Activated CD4-positive, alpha-beta T cell treated with anti-CD3 and anti-CD28 coated beads for 36 hours (primary cell): Measurements from ENCODE around the gene GRIN3B. TPM values are rescaled to one million over a fixed set of nuclear protein-coding genes. Genes with fewer than 3 reads are reported as not detected.

Experiments
- ATAC-seq: fragments of 200-7000 bp; cut with Tn5 transposase; one replicate; pipeline ENCODE4 v1.10.0; 2021; ENCODE audit warnings: mild to moderate bottlenecking, moderate library complexity
- CTCF ChIA-PET: fragments of 350-600 bp; sonication (Branson Sonifier 250); formaldehyde crosslinking; loops from one replicate; lab custom pipeline; 2021; ENCODE audit warnings: antibody characterized with exemption; lab: Charles Lee
- POLR2A ChIA-PET: fragments of 350-600 bp; sonication (Branson Sonifier 250); formaldehyde crosslinking; loops from one replicate; lab custom pipeline; 2021; ENCODE audit warnings: antibody characterized with exemption, inconsistent platforms; lab: Charles Lee
- DNase-seq: peaks from one replicate; pipeline ENCODE4 v3.0.0-alpha.2; 2020
- H3K27ac Mint-ChIP-seq: one replicate; pipeline ENCODE4 v1.8.0; 2021; ENCODE audit warnings: mixed read lengths
- H3K27me3 Mint-ChIP-seq: one replicate; pipeline ENCODE4 v1.8.0; 2021; ENCODE audit warnings: mixed read lengths
- H3K36me3 Mint-ChIP-seq: one replicate; pipeline ENCODE4 v1.8.0; 2021; ENCODE audit warnings: low read depth, mixed read lengths
- H3K4me1 Mint-ChIP-seq: one replicate; pipeline ENCODE4 v1.8.0; 2021; ENCODE audit warnings: mixed read lengths
- H3K4me3 Mint-ChIP-seq: one replicate; pipeline ENCODE4 v1.8.0; 2021; ENCODE audit warnings: mild to moderate bottlenecking, moderate library complexity, mixed read lengths
- H3K9me3 Mint-ChIP-seq: one replicate; pipeline ENCODE4 v1.8.0; 2021; ENCODE audit warnings: low read depth, mixed read lengths
- intact Hi-C, 2 experiments: fragments of 100-400 bp; cut with DNase I in 1 of 2; cut with micrococcal nuclease in 1 of 2; formaldehyde crosslinking; loops; one replicate each; pipeline versions ENCODE4 v1.14.2 to v1.15.1; 2022 to 2024; cut with DNase I, micrococcal nuclease
- total RNA-seq, 2 experiments: library from RNA; stranded (reverse); gene quantifications; one replicate each; pipeline ENCODE4 v1.2.3, GENCODE V29; 2021

Gene GRIN3B
- total RNA-seq, 2 experiments from 2014 or later = 0.09 TPM; not detected in 1

DNA sequence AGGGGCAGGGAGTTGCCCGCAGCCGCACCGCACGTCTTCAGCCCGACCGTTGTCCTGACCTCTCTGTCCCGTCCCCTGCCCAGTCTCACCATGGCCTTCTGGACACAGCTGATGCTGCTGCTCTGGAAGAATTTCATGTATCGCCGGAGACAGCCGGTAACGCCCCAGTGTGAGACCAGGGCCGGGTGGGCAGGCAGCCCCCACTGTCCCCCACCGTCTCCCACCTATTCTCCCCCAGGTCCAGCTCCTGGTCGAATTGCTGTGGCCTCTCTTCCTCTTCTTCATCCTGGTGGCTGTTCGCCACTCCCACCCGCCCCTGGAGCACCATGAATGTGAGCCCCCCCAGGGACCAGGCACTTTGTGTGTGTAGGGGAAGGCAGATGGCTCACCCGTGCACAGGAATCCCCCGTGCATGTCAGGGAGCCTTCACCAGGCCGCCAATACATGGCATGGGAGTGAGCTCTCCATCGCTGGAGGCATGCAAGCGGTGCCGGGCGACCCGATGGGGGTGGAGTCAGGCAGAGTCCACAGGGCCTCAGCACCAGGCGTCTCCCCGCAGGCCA is 41.1 kb downstream of the GRIN3B start:
- Mint-ChIP-seq H3K36me3 (peaks cover 16% of the 10 kb centered on the region), H3K27ac (no peak overlapping the region), H3K4me3 (peak overlapping the region; percentile 86), H3K27me3 (no peaks in the 10 kb centered on the region), H3K4me1 (peaks cover 34% of the 10 kb centered on the region), H3K9me3 (no peaks in the 10 kb centered on the region)
- POLR2A ChIA-PET = interaction anchor here (0.6 to 0.9 kb wide), 2 partner anchors 13 to 18 kb away, joined by 3 to 4 read pairs; no protein-coding TSS in a partner anchor
- CTCF ChIA-PET = interaction anchor here (0.5 to 1.0 kb wide), 4 partner anchors 15 to 246 kb away, joined by 3 to 6 read pairs (median 4); partner anchors contain the start of gene CNN2
- ATAC-seq = no peak
- intact Hi-C loops = loop anchor here (2.0 kb wide), 2 partner anchors 21 to 199 kb away; partner anchors contain the start of genes ATP5F1D (in 1 of the 2), RNU6-2 (in 1 of the 2) and TMEM259 (in 1 of the 2)
- no peak for DNase-seq

DNA sequence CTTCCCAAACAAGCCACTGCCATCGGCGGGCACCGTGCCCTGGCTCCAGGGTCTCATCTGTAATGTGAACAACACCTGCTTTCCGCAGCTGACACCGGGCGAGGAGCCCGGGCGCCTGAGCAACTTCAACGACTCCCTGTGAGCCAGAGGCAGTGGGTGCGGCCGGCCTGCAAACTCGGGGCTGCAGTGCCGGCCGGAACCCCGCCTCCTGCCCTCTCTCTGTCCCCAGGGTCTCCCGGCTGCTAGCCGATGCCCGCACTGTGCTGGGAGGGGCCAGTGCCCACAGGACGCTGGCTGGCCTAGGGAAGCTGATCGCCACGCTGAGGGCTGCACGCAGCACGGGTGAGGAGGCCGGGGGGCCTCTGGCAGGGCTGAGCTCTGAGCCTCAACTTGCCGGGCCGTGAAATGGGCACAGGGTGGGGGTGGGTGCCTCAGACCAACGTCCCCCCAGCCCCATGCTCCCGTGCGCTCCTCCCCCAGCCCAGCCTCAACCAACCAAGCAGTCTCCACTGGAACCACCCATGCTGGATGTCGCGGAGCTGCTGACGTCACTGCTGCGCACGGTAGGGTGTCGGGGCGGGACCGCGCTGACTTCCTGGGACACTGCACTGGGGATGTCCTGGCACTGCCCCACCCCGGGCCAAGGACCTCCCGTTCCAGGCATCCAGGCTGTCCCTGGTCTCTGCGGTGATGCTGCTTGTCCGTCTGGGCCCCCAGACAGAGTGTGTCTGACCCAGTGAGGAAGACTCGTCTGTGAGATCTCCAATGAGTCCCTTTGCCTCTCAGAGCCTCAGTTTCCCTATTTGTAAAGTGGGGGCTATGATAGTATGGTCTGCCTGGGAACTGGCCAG is 41.8 kb downstream of the GRIN3B start:
- no peak overlapping the region for H3K27ac Mint-ChIP-seq
- peaks cover 14% of the 10 kb centered on the region for H3K36me3 Mint-ChIP-seq
- H3K4me1 Mint-ChIP-seq = peaks cover 34% of the 10 kb centered on the region
- no peak overlapping the region for H3K4me3 Mint-ChIP-seq
- ChIA-PET CTCF (interaction anchor here (1.0 to 1.6 kb wide), 3 partner anchors 16 to 179 kb away, joined by 3 to 4 read pairs (median 4); partner anchors contain the start of gene CNN2), POLR2A (no interaction called here)
- H3K27me3 Mint-ChIP-seq = no peaks in the 10 kb centered on the region
- DNase-seq (no peak), ATAC-seq (no peak)
- intact Hi-C loops = loop anchor here (2.0 kb wide), 2 partner anchors 21 to 199 kb away; partner anchors contain the start of genes ATP5F1D (in 1 of the 2), RNU6-2 (in 1 of the 2) and TMEM259 (in 1 of the 2)
- no peaks in the 10 kb centered on the region for H3K9me3 Mint-ChIP-seq

DNA sequence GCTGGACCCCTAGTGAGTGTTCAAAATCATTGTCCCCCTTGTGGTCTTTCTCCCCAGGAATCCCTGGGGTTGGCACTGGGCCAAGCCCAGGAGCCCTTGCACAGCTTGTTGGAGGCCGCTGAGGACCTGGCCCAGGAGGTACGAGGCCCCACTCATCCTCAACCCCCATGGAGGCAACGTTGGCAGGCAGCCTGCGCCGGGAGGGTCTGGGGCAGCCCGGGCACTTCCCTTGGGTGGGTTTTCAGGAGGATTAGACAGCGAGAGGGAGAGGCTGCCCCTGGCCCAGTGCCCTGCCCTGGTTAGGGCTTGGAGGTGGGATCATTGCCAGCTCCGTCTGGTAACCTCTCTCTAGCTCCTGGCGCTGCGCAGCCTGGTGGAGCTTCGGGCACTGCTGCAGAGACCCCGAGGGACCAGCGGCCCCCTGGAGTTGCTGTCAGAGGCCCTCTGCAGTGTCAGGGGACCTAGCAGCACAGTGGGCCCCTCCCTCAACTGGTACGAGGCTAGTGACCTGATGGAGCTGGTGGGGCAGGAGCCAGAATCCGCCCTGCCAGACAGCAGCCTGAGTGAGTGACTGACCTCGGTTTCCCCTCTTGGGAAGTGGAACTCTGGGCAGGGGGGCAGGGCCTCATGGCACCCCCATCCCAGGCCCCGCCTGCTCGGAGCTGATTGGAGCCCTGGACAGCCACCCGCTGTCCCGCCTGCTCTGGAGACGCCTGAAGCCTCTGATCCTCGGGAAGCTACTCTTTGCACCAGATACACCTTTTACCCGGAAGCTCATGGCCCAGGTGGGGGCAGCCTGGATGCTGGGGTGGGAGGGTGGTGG is 42.7 kb downstream of the GRIN3B start:
- Mint-ChIP-seq H3K9me3 (no peaks in the 10 kb centered on the region), H3K4me3 (no peak overlapping the region), H3K27me3 (no peaks in the 10 kb centered on the region), H3K36me3 (peaks cover 8% of the 10 kb centered on the region), H3K27ac (no peak overlapping the region), H3K4me1 (peaks cover 28% of the 10 kb centered on the region)
- ChIA-PET CTCF (interaction anchor here (1.0 to 1.6 kb wide), 2 partner anchors 18 to 180 kb away, joined by 3 to 4 read pairs; no protein-coding TSS in a partner anchor), POLR2A (interaction anchor here (1.3 kb wide), 1 partner anchor 226 kb away, joined by 3 read pairs; the partner anchor contains the start of gene CIRBP)
- no peak for ATAC-seq
- DNase-seq = no peak
- intact Hi-C loops = no loop called here

DNA sequence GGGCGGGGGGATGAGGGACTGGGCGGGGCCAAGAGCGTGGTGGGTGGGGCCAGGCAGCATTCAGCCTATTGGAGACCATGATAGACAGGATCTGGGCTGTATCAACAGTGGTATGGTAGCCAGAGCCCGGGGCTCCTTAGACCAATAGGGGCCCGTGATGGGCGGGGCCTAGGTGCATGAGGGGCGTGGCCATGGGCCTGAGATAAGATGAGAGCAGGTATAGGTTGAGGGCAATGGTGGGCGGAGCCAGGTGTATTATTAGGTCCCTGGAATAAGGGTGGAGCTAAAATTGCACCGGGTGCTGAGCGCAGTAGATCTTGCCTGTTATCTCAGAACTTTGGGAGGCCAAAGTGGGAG is 45.0 kb downstream of the GRIN3B start:
- Mint-ChIP-seq H3K4me1 (peaks cover 9% of the 10 kb centered on the region), H3K27me3 (no peaks in the 10 kb centered on the region), H3K4me3 (no peak overlapping the region), H3K9me3 (no peaks in the 10 kb centered on the region), H3K36me3 (no peaks in the 10 kb centered on the region), H3K27ac (no peak overlapping the region)
- ChIA-PET CTCF (interaction anchor here (0.6 kb wide), 1 partner anchor 10 kb away, joined by 3 read pairs; no protein-coding TSS in a partner anchor), POLR2A (no interaction called here)
- peak; percentile 87 for DNase-seq
- intact Hi-C loops = no loop called here
- ATAC-seq = peak; percentile 81

DNA sequence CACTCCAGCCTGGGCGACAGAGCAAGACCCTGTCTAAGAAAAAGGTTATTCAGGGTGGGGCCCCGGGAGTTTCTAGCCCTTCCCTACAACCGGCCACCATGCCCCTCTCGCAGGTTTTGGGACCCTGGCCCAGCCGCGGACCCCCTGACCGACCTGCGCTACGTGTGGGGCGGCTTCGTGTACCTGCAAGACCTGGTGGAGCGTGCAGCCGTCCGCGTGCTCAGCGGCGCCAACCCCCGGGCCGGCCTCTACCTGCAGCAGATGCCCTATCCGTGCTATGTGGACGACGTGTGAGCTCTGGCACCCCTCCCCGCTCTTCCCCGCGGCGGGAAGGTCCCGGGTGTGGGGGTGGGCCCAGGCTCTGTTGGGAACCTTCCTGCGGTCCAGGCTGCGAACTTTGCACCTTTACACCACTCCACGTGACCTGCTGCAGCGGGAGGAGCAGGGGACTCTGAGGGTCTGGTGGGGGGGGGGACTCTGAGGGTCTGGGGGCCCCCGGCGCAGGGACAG is 46.0 kb downstream of the GRIN3B start:
- H3K9me3 Mint-ChIP-seq = no peaks in the 10 kb centered on the region
- H3K4me3 Mint-ChIP-seq = no peak overlapping the region
- H3K4me1 Mint-ChIP-seq = peaks cover 3% of the 10 kb centered on the region
- DNase-seq = no peak
- no peak for ATAC-seq
- H3K27me3 Mint-ChIP-seq = no peaks in the 10 kb centered on the region
- CTCF ChIA-PET = no interaction called here
- H3K27ac Mint-ChIP-seq = no peak overlapping the region
- intact Hi-C loops = no loop called here
- POLR2A ChIA-PET = no interaction called here
- H3K36me3 Mint-ChIP-seq = no peaks in the 10 kb centered on the region

DNA sequence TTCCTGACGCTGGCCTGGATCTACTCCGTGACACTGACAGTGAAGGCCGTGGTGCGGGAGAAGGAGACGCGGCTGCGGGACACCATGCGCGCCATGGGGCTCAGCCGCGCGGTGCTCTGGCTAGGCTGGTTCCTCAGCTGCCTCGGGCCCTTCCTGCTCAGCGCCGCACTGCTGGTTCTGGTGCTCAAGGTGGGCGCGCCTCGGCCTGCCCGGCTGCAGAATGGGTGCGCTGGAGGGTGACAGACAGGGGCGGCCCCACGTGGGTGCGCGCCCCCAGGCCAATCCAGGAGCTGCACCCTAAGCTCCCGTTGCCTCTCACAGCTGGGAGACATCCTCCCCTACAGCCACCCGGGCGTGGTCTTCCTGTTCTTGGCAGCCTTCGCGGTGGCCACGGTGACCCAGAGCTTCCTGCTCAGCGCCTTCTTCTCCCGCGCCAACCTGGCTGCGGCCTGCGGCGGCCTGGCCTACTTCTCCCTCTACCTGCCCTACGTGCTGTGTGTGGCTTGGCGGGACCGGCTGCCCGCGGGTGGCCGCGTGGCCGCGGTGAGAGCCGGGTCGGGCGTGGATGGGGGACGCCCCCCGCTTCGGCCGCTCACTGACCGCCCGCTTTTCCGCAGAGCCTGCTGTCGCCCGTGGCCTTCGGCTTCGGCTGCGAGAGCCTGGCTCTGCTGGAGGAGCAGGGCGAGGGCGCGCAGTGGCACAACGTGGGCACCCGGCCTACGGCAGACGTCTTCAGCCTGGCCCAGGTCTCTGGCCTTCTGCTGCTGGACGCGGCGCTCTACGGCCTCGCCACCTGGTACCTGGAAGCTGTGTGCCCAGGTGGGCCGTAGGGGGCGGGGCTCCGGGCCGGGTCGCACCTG is 46.8 kb downstream of the GRIN3B start:
- no peaks in the 10 kb centered on the region for H3K9me3 Mint-ChIP-seq
- CTCF ChIA-PET = interaction anchor here (0.6 to 1.1 kb wide), 2 partner anchors 18 to 26 kb away, joined by 3 read pairs; partner anchors contain the start of gene RNU6-2
- H3K4me1 Mint-ChIP-seq = no peaks in the 10 kb centered on the region

DNA sequence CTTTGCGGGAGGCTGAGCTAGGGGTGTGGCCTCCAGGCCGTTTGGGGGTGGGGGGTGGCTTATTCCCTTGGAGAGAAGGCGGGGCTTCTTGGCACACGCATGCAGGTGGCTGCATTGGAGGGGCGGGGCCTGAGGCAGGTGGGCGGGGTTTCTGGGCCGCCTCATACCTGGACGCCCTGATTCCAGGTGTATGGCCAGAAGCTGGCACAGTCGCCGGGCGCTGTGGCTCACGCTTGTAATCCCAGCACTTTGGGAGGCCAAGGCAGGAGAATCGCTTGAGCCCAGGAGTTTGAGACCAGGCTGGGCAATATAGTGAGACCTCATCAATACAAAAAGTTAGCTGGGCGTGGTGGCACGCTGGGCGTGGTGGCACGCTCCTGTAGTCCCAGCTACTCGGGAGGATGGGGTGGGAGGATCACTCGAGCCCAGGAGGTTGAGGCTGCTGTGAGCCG is 47.5 kb downstream of the GRIN3B start:
- H3K4me1 Mint-ChIP-seq = no peaks in the 10 kb centered on the region

More for the DNA sequence above, 46.8 kb downstream of the GRIN3B start:
- intact Hi-C loops = no loop called here
- Mint-ChIP-seq H3K27ac (no peak overlapping the region), H3K4me3 (no peak overlapping the region), H3K36me3 (no peaks in the 10 kb centered on the region), H3K27me3 (no peaks in the 10 kb centered on the region)
- DNase-seq (no peak), ATAC-seq (no peak)
- POLR2A ChIA-PET = no interaction called here

DNA sequence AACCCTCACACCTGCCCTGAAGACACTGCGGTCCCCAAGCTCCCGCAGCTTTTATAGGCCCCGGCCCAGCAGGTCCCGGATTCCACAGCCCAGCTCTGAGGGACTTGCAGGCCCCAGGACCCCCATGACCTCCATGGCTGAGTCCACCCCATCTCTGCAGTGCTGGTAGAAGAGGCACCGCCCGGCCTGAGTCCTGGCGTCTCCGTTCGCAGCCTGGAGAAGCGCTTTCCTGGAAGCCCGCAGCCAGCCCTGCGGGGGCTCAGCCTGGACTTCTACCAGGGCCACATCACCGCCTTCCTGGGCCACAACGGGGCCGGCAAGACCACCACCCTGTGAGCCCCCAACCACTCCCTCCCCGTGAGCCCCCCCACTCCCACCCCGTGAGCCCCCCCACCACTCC is 48.9 kb downstream of the GRIN3B start:
- CTCF ChIA-PET = interaction anchor here (0.6 kb wide), 1 partner anchor 46 kb away, joined by 3 read pairs; no protein-coding TSS in a partner anchor
- intact Hi-C loops = no loop called here
- Mint-ChIP-seq H3K4me1 (no peaks in the 10 kb centered on the region), H3K27me3 (no peaks in the 10 kb centered on the region), H3K36me3 (no peaks in the 10 kb centered on the region), H3K9me3 (no peaks in the 10 kb centered on the region), H3K4me3 (no peak overlapping the region), H3K27ac (no peak overlapping the region)
- DNase-seq = no peak
- POLR2A ChIA-PET = no interaction called here
- no peak for ATAC-seq

More for the DNA sequence above, 47.5 kb downstream of the GRIN3B start:
- H3K27ac Mint-ChIP-seq = no peak overlapping the region
- DNase-seq (no peak), ATAC-seq (no peak)
- ChIA-PET POLR2A (interaction anchor here (0.6 kb wide), 1 partner anchor 109 kb away, joined by 3 read pairs; no protein-coding TSS in a partner anchor), CTCF (interaction anchor here (1.1 kb wide), 1 partner anchor 26 kb away, joined by 3 read pairs; the partner anchor contains the start of gene RNU6-2)
- H3K9me3 Mint-ChIP-seq = no peaks in the 10 kb centered on the region
- intact Hi-C loops = no loop called here
- H3K27me3 Mint-ChIP-seq = no peaks in the 10 kb centered on the region
- no peak overlapping the region for H3K4me3 Mint-ChIP-seq
- no peaks in the 10 kb centered on the region for H3K36me3 Mint-ChIP-seq

DNA sequence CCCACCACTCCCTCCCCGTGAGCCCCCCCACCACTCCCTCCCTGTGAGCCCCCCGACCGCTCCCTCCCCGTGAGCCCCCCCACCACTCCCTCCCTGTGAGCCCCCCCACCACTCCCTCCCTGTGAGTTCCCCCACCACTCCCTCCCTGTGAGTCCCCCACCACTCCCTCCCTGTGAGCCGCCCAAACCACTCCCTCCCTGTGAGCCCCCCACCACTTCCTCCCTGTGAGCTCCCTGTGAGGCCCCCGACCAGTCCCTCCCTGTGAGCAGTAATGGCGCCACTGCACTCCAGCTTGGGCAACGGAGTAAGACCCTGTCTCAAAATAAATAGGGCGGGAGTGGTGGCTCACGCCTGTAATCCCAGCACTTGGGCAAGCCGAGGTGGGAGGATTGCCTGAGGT is 49.6 kb downstream of the GRIN3B start:
- no peak for DNase-seq
- H3K9me3 Mint-ChIP-seq = no peaks in the 10 kb centered on the region
- H3K36me3 Mint-ChIP-seq = no peaks in the 10 kb centered on the region
- ChIA-PET CTCF (no interaction called here), POLR2A (no interaction called here)
- ATAC-seq = no peak
- no peaks in the 10 kb centered on the region for H3K27me3 Mint-ChIP-seq
- H3K4me1 Mint-ChIP-seq = no peaks in the 10 kb centered on the region
- no peak overlapping the region for H3K27ac Mint-ChIP-seq
- intact Hi-C loops = no loop called here
- H3K4me3 Mint-ChIP-seq = no peak overlapping the region
